Tibial nerve (tissue), 3 donors: ENCODE measurements around the gene HSPG2.
"Not testable (repeated sequence)": the region's sequence is repeated elsewhere in the genome, so short reads cannot be mapped to it uniquely, and the experiment has no call there.

Experiments used
- POLR2A ChIP-seq, 2 donors: fragments of 450-650 bp; IDR thresholded peaks; one replicate each; pipeline ENCODE4 v1.6.1; 2017; ENCODE audit warnings: antibody characterized with exemption in 2 of 2, mild to moderate bottlenecking in 2 of 2, moderate library complexity in 2 of 2
- TF ChIP-seq, protein P1 (sequence below), 5 experiments: fragments of 200-600 bp in 3 of 5; fragments of 450-650 bp in 2 of 5; sonication (generic) in 3 of 5; IDR thresholded peaks; one replicate each; pipeline ENCODE4 v1.5.1; 2016 to 2019; ENCODE audit warnings: antibody characterized with exemption in 5 of 5, mild to moderate bottlenecking in 3 of 5, moderate library complexity in 2 of 5

DNA sequence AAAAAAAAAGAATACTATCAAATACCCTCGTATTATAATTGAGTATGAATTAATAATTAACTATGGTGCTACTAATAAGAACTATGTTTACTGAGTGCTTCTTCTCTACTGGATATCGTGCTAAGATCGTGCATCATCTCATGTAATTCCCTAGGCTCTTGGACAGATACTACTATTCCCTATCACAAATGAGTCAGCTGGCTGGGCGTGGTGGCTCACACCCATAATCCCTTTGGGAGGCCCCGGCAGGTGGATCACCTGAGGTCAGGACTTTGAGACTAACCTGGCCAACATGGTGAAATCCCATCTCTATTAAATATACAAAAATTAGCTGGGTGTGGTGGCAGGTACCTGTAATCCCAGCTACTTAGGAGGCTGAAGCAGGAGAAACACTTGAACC lies 48.8 kb upstream of the HSPG2 start:
- TF ChIP-seq, protein P1, sequence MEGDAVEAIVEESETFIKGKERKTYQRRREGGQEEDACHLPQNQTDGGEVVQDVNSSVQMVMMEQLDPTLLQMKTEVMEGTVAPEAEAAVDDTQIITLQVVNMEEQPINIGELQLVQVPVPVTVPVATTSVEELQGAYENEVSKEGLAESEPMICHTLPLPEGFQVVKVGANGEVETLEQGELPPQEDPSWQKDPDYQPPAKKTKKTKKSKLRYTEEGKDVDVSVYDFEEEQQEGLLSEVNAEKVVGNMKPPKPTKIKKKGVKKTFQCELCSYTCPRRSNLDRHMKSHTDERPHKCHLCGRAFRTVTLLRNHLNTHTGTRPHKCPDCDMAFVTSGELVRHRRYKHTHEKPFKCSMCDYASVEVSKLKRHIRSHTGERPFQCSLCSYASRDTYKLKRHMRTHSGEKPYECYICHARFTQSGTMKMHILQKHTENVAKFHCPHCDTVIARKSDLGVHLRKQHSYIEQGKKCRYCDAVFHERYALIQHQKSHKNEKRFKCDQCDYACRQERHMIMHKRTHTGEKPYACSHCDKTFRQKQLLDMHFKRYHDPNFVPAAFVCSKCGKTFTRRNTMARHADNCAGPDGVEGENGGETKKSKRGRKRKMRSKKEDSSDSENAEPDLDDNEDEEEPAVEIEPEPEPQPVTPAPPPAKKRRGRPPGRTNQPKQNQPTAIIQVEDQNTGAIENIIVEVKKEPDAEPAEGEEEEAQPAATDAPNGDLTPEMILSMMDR (IDR thresholded peaks at IDR 0.05), result not testable (repeated sequence)
- not testable (repeated sequence) for TF ChIP-seq POLR2A (IDR thresholded peaks at IDR 0.05)
